ENCODE results near the gene MAP6.

MAP6 gene

DNA sequence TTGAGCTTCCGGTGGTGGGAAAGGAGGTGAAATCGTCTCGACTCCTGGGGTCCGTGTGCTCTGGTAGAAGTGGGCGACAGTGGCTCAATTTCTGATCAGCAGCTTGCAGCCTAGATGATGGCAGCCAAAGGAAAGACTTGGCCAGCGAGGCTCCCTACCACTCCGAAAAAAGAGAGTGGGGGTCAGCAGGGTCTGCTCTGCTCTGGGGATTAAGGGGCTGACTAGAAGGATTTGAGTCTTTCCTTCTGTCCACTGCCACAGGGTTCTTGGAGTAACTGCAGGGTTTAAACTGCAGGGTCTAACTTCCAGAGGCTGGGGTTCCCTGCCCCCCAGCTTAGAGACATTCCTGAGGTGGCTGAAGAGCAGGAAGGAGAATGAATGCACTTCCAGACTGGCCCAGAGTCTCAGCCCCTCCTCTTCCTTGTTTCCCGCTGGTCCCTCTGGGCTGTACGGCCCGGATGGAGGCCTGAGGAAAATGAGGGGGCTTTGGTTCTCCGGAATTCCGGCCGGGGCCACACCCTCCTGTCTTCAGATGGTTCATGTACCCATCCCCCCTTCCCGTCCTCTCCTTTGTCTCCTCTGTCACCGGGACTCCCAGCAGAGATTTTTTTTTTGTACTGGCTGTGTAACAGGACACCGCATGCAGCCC lies 105.9 kb downstream of the MAP6 start:
- CTCF ChIA-PET = interaction anchor here (0.6 to 1.0 kb wide), 2 partner anchors 15 to 35 kb away, joined by 3 to 5 read pairs; no protein-coding TSS in a partner anchor
- peak; percentile 65; the same call in 1 of the 2 replicates for TF ChIP-seq L3MBTL2 (conservative IDR thresholded peaks at IDR 0.05)
- TF ChIP-seq BHLHE40 (IDR thresholded peaks at IDR 0.05; ENCODE audit: borderline replicate concordance) = no peak
- POLR2A ChIA-PET = interaction anchor here (0.5 to 3.0 kb wide), 17 partner anchors 9 to 339 kb away, joined by 3 to 50 read pairs (median 3); no protein-coding TSS in a partner anchor
- DNase-seq (ENCODE audit: extremely low spot score) = no peak

DNA sequence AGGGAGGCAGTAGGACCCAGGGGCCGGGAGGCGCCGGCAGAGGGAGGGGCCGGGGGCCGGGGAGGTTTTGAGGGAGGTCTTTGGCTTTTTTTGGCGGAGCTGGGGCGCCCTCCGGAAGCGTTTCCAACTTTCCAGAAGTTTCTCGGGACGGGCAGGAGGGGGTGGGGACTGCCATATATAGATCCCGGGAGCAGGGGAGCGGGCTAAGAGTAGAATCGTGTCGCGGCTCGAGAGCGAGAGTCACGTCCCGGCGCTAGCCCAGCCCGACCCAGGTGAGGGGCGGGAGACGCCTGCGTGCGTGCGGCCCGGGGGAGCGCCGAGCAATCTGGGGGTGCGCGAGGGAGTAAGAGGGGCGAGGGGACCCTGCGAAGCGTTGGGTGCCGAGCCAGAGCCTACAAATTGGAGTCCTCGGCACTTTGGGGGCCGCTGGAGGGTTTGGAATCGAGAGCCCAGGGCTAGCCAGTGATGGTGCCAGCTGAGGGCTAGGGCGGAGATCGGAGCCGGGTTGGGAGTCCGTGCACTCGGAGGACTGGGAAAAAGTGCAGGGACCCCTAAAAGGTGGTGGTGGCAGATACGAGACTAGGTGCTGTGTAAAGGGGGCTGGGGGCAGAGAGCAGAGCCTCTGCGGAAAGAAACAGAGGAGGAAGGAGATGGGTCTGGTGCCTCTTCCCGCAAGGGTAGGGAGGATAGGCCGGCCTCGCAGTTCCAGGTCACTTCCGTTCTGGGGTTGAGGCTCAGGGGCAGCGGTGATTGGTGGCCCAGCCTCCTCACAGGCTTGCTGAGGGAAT lies 106.6 kb downstream of the MAP6 start, which contains the start of gene SERPINH1:
Gene SERPINH1 (plus strand): TSS at position 206 of the 788 bp plus-strand sequence. CDS start 4,097 bp downstream, outside the sequence.
- TF ChIP-seq ELF4 (IDR thresholded peaks at IDR 0.05) (0 out of 2 replicates have a peak, but pooled peaks have one; percentile 30), CTBP1 (IDR thresholded peaks at IDR 0.05; ENCODE audit: borderline replicate concordance) (no peak)
- CTCF ChIA-PET = interaction anchor here (0.6 to 1.0 kb wide), 2 partner anchors 15 to 36 kb away, joined by 3 to 5 read pairs; no protein-coding TSS in a partner anchor
- DNase-seq (ENCODE audit: extremely low spot score) = peak; percentile 86
- POLR2A ChIA-PET = interaction anchor here (0.5 to 3.0 kb wide), 18 partner anchors 9 to 340 kb away, joined by 3 to 50 read pairs (median 3); no protein-coding TSS in a partner anchor

DNA sequence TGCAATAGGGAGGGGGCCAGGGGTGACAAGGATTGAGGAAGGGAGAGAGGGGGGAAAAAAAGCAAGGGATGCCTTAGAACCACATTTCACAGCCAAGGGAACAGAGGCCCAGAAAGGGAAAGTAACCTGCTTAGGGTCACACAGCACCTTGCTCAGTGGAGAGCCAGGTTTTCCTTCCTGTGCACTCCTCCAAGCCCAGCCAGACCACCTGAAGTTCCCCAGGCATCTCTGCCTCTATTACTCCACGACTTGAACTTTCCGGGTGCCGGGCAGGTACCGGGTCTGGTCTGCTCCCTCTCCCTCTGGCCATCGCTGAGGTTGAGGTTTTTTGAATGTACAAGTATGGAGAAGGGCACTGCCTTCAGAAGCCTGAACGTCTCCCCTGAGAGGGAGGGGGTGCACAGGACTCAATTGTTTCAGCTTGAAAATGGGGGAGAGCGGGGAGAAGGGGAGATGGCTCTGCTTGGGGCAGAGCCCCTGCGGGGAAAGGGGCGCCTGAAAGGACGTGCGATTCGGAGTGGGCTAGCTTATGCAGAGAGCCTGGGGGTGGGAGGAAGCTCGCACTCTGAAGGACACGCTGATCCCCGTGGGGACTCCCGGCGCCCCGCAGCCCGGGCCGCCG lies 107.3 kb downstream of the MAP6 start:
- no peak for TF ChIP-seq CTBP1 (IDR thresholded peaks at IDR 0.05; ENCODE audit: borderline replicate concordance)
- ChIA-PET POLR2A (interaction anchor here (1.0 to 3.0 kb wide), 6 partner anchors 8 to 23 kb away, joined by 3 to 50 read pairs (median 19); no protein-coding TSS in a partner anchor), CTCF (no interaction called here)
- DNase-seq (ENCODE audit: extremely low spot score) = no peak

DNA sequence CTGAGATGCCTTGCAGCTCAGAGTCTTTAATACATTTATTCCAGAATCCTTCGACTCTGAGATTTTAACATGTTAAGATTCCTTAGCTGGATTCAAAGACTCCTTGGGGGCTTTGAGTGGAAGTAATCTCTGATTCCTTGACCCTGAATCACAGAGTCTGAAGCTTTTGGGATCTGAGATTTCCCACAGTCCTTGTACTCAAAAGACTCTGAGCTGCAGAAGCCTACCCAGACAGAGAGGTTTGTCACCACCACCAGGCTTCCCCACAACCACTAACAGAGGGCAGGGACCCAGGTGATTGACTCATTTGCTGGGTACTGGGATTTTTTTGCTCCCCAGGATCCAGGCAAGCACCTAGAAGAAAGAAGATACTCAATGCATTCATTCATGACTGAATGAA lies 108.2 kb downstream of the MAP6 start:
- no peak for TF ChIP-seq FOXK2 (IDR thresholded peaks at IDR 0.05)
- TF ChIP-seq HDGF (IDR thresholded peaks at IDR 0.05; ENCODE audit: borderline replicate concordance) = no peak
- TF ChIP-seq ELF4 (IDR thresholded peaks at IDR 0.05) = no peak
- no peak for TF ChIP-seq ZNF384 (IDR thresholded peaks at IDR 0.05)
- TF ChIP-seq SUZ12 (IDR thresholded peaks at IDR 0.05) = no peak
- TF ChIP-seq FOXA1 (IDR thresholded peaks at IDR 0.05) = no peak
- TF ChIP-seq FOXM1 (IDR thresholded peaks at IDR 0.05; ENCODE audit: borderline replicate concordance) = no peak
- TF ChIP-seq SP1 (IDR thresholded peaks at IDR 0.05) = no peak
- no peak for TF ChIP-seq ARNT (IDR thresholded peaks at IDR 0.05)
- TF ChIP-seq LEF1 (IDR thresholded peaks at IDR 0.05; ENCODE audit: borderline replicate concordance) = no peak
- TF ChIP-seq TARDBP (IDR thresholded peaks at IDR 0.05) = no peak
- TF ChIP-seq, protein P1, sequence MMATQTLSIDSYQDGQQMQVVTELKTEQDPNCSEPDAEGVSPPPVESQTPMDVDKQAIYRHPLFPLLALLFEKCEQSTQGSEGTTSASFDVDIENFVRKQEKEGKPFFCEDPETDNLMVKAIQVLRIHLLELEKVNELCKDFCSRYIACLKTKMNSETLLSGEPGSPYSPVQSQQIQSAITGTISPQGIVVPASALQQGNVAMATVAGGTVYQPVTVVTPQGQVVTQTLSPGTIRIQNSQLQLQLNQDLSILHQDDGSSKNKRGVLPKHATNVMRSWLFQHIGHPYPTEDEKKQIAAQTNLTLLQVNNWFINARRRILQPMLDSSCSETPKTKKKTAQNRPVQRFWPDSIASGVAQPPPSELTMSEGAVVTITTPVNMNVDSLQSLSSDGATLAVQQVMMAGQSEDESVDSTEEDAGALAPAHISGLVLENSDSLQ (IDR thresholded peaks at IDR 0.05) = no peak
- no peak for TF ChIP-seq CTBP1 (IDR thresholded peaks at IDR 0.05; ENCODE audit: borderline replicate concordance)
- TF ChIP-seq BHLHE40 (IDR thresholded peaks at IDR 0.05; ENCODE audit: borderline replicate concordance) = no peak
- TF ChIP-seq L3MBTL2 (conservative IDR thresholded peaks at IDR 0.05) = no peak
- CTCF ChIA-PET = interaction anchor here (0.8 kb wide), 1 partner anchor 14 kb away, joined by 5 read pairs; no protein-coding TSS in a partner anchor
- no peak for DNase-seq (ENCODE audit: extremely low spot score)

DNA sequence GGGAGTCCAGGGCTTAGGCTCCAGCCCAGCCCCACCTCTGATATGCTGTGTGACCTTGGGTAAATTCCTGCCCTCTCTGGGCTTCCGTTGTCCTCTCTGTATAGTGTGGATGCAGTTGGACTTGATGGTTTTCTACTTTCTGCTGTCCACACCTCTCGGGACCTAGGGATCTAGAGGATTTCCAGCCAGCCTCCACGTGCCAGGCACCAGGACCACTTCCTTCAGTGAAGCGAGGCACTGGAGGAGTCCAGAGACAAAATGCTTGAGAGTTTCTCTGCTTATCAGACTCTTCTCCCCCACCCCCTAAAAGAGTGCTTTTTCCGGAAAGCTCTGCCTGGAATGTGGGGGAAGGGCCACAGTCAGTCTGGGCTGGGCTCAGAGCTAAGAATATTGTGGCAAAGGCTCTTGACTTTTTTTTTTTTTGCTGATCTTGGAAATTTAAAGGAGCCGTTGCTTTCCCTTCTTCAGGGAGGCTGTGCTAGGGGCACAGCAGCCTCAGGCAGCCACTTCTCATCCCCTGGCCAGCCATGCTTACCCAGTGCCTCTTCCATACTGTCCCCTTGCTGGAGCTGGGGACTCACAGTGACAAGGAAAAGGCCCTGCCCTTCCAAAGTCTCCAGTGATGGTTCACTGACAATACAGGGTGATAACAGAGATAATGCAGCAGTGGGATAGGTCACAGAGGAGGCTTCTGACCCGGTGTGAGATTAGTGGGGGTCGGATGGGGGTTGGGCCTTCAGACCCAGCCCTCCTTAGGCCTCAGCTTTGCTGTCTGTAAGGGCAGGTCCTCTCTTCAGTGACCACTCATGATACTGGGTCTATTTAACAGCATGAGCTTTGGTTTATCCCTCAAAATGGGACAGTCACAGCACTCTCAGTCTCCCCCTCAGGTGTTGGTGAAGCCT lies 109.6 kb downstream of the MAP6 start:
- no peak for DNase-seq (ENCODE audit: extremely low spot score)

More for the DNA sequence above, 108.2 kb downstream of the MAP6 start:
- POLR2A ChIA-PET = interaction anchor here (1.2 to 3.0 kb wide), 2 partner anchors 12 to 160 kb away, joined by 3 to 50 read pairs; no protein-coding TSS in a partner anchor

More for the DNA sequence above, 109.6 kb downstream of the MAP6 start:
- CTCF ChIA-PET = interaction anchor here (0.6 kb wide), 1 partner anchor 116 kb away, joined by 3 read pairs; no protein-coding TSS in a partner anchor
- POLR2A ChIA-PET = interaction anchor here (0.7 to 1.8 kb wide), 6 partner anchors 10 to 159 kb away, joined by 3 to 10 read pairs (median 4); no protein-coding TSS in a partner anchor
- TF ChIP-seq SP1 (IDR thresholded peaks at IDR 0.05) (no peak), LEF1 (IDR thresholded peaks at IDR 0.05; ENCODE audit: borderline replicate concordance) (no peak), CTBP1 (IDR thresholded peaks at IDR 0.05; ENCODE audit: borderline replicate concordance) (no peak), HDGF (IDR thresholded peaks at IDR 0.05; ENCODE audit: borderline replicate concordance) (no peak), L3MBTL2 (conservative IDR thresholded peaks at IDR 0.05) (no peak), FOXA1 (IDR thresholded peaks at IDR 0.05) (no peak), FOXM1 (IDR thresholded peaks at IDR 0.05; ENCODE audit: borderline replicate concordance) (no peak), FOXK2 (IDR thresholded peaks at IDR 0.05) (no peak), SUZ12 (IDR thresholded peaks at IDR 0.05) (no peak), ZNF384 (IDR thresholded peaks at IDR 0.05) (no peak), NFRKB (IDR thresholded peaks at IDR 0.05) (no peak), TARDBP (IDR thresholded peaks at IDR 0.05) (no peak), BHLHE40 (IDR thresholded peaks at IDR 0.05; ENCODE audit: borderline replicate concordance) (no peak)
- TF ChIP-seq, protein P1 (IDR thresholded peaks at IDR 0.05) = no peak
